ENCODE results near the gene TTC28. TPM values are rescaled to one million over a fixed set of nuclear protein-coding genes. Genes with fewer than 3 reads are reported as not detected.
A peak's percentile ranks its signal among the peaks of the same experiment; 100 is the strongest.

Gene TTC28
- total RNA-seq, 2 donors from 2014 or later: 94.2 to 170 TPM

GRCh38 chr22:28448625-28449024 lies 231.0 kb downstream of the TTC28 start:
- no peak for DNase-seq (ENCODE audit: low spot score)
- Histone ChIP-seq H3K27me3 (replicated peaks; ENCODE audit: insufficient read depth) (no peaks in the 10 kb centered on the region), H3K36me3 (no peaks in the 10 kb centered on the region), H3K9me3 (no peaks in the 10 kb centered on the region), H3K4me1 (ENCODE audit: control insufficient read depth in 1 of 2, low read depth in 2 of 2) (peaks cover 6 to 12% of the 10 kb centered on the region in 2 donors), H3K27ac (no peak overlapping the region), H3K4me3 (no peak overlapping the region)
- ATAC-seq (ENCODE audit: insufficient number of reproducible peaks, low FRiP score, low read depth): no peak
- no peak for TF ChIP-seq CTCF (IDR thresholded peaks at IDR 0.05)

- H3K4me3 ChIP-seq: no peak overlapping the region
- H3K27ac ChIP-seq: no peak overlapping the region
- TF ChIP-seq CTCF (IDR thresholded peaks at IDR 0.05): no peak
- H3K4me1 ChIP-seq (ENCODE audit: control insufficient read depth in 1 of 2, low read depth in 2 of 2): peaks cover 18 to 38% of the 10 kb centered on the region in 2 donors
- ATAC-seq (ENCODE audit: insufficient number of reproducible peaks, low FRiP score, low read depth) (no peak), DNase-seq (ENCODE audit: low spot score) (no peak)
- H3K9me3 ChIP-seq: no peaks in the 10 kb centered on the region
- H3K36me3 ChIP-seq: no peaks in the 10 kb centered on the region
- H3K27me3 ChIP-seq (replicated peaks; ENCODE audit: insufficient read depth): no peaks in the 10 kb centered on the region
These were observed 235.0 kb downstream of the TTC28 start for GRCh38 chr22:28444659-28445058.

GRCh38 chr22:28443526-28443876 lies 236.1 kb downstream of the TTC28 start:
- H3K27ac ChIP-seq: peak overlapping the region; percentile 72 to 81

GRCh38 chr22:28442711-28443525 lies 236.7 kb downstream of the TTC28 start:
- H3K27ac ChIP-seq: peak overlapping the region; percentile 72 to 81
- H3K36me3 ChIP-seq: no peaks in the 10 kb centered on the region
- peaks cover 23 to 56% of the 10 kb centered on the region in 2 donors for H3K4me1 ChIP-seq (ENCODE audit: control insufficient read depth in 1 of 2, low read depth in 2 of 2)
- DNase-seq (ENCODE audit: low spot score): no peak
- TF ChIP-seq CTCF (IDR thresholded peaks at IDR 0.05): no peak
- ATAC-seq (ENCODE audit: insufficient number of reproducible peaks, low FRiP score, low read depth): peak; percentile 62
- peak overlapping the region; percentile 86 for H3K4me3 ChIP-seq
- no peaks in the 10 kb centered on the region for H3K9me3 ChIP-seq
- no peaks in the 10 kb centered on the region for H3K27me3 ChIP-seq (replicated peaks; ENCODE audit: insufficient read depth)

More at GRCh38 chr22:28443526-28443876, 236.1 kb downstream of the TTC28 start:
- ATAC-seq (ENCODE audit: insufficient number of reproducible peaks, low FRiP score, low read depth) (peak; percentile 25), DNase-seq (ENCODE audit: low spot score) (peak; percentile 13)
- H3K4me3 ChIP-seq: peak overlapping the region; percentile 86
- no peaks in the 10 kb centered on the region for H3K36me3 ChIP-seq
- TF ChIP-seq CTCF (IDR thresholded peaks at IDR 0.05): no peak
- H3K27me3 ChIP-seq (replicated peaks; ENCODE audit: insufficient read depth): no peaks in the 10 kb centered on the region
- peaks cover 18 to 50% of the 10 kb centered on the region in 2 donors for H3K4me1 ChIP-seq (ENCODE audit: control insufficient read depth in 1 of 2, low read depth in 2 of 2)
- no peaks in the 10 kb centered on the region for H3K9me3 ChIP-seq

GRCh38 chr22:28442264-28442710 lies 237.4 kb downstream of the TTC28 start:
- Histone ChIP-seq H3K4me1 (ENCODE audit: control insufficient read depth in 1 of 2, low read depth in 2 of 2) (peaks cover 24 to 62% of the 10 kb centered on the region in 2 donors), H3K4me3 (peak overlapping the region; percentile 86), H3K36me3 (no peaks in the 10 kb centered on the region), H3K27me3 (replicated peaks; ENCODE audit: insufficient read depth) (no peaks in the 10 kb centered on the region), H3K27ac (peak overlapping the region; percentile 72 to 81), H3K9me3 (no peaks in the 10 kb centered on the region)
- ATAC-seq (ENCODE audit: insufficient number of reproducible peaks, low FRiP score, low read depth) (peak; percentile 46), DNase-seq (ENCODE audit: low spot score) (no peak)
- peak; percentile 70 for TF ChIP-seq CTCF (IDR thresholded peaks at IDR 0.05)

Measured in thoracic aorta (tissue), 2 donors.